Tibial artery (tissue), 4 donors: Measurements from ENCODE around the gene COA5.

Source experiments
- DNase-seq, 2 donors: peaks; one replicate each; pipeline ENCODE4 v3.0.0-alpha.2; 2019
- H3K27ac ChIP-seq, 2 donors: fragments of 200-600 bp; sonication (generic) in 1 of 2; 1 replicate in 1 of 2; 2 replicates in 1 of 2; pipeline ENCODE4 v1.5.1; 2018 to 2019; ENCODE audit warnings: mild to moderate bottlenecking in 1 of 2
- H3K27me3 ChIP-seq, 2 donors: fragments of 200-600 bp; sonication (generic) in 1 of 2; one replicate each; pipeline versions ENCODE4 v1.5.1 to v1.6.0; 2016 to 2019
- H3K36me3 ChIP-seq, 3 donors: fragments of 200-600 bp; sonication (generic) in 2 of 3; one replicate each; pipeline ENCODE4 v1.5.1; 2016 to 2019; ENCODE audit warnings: mild to moderate bottlenecking in 2 of 3
- H3K4me1 ChIP-seq, 4 donors: fragments of 200-600 bp; sonication (generic) in 2 of 4; 1 replicate in 3 of 4; 2 replicates in 1 of 4; pipeline ENCODE4 v1.5.1; 2016 to 2019
- H3K4me3 ChIP-seq, 2 donors: fragments of 200-600 bp; sonication (generic) in 1 of 2; 1 replicate in 1 of 2; 2 replicates in 1 of 2; pipeline ENCODE4 v1.5.1; 2018 to 2019; ENCODE audit warnings: mild to moderate bottlenecking in 2 of 2
- H3K9me3 ChIP-seq, 3 donors: fragments of 200-600 bp; sonication (generic) in 1 of 3; one replicate each; pipeline ENCODE4 v1.5.1; 2016 to 2019
- intact Hi-C: fragments of 100-400 bp; cut with DNase I; formaldehyde crosslinking; loops from one replicate; pipeline ENCODE4 v1.15.0; 2023; ENCODE audit warnings: low total_unique reads
- TF ChIP-seq, protein P1 (sequence below), 2 experiments: fragments of 200-600 bp in 1 of 2; fragments of 450-650 bp in 1 of 2; IDR thresholded peaks; one replicate each; pipeline ENCODE4 v1.5.1; 2017 to 2019; ENCODE audit warnings: antibody characterized with exemption in 2 of 2, mild to moderate bottlenecking in 1 of 2, moderate library complexity in 1 of 2

The COA5 gene, protein sequence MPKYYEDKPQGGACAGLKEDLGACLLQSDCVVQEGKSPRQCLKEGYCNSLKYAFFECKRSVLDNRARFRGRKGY

DNA sequence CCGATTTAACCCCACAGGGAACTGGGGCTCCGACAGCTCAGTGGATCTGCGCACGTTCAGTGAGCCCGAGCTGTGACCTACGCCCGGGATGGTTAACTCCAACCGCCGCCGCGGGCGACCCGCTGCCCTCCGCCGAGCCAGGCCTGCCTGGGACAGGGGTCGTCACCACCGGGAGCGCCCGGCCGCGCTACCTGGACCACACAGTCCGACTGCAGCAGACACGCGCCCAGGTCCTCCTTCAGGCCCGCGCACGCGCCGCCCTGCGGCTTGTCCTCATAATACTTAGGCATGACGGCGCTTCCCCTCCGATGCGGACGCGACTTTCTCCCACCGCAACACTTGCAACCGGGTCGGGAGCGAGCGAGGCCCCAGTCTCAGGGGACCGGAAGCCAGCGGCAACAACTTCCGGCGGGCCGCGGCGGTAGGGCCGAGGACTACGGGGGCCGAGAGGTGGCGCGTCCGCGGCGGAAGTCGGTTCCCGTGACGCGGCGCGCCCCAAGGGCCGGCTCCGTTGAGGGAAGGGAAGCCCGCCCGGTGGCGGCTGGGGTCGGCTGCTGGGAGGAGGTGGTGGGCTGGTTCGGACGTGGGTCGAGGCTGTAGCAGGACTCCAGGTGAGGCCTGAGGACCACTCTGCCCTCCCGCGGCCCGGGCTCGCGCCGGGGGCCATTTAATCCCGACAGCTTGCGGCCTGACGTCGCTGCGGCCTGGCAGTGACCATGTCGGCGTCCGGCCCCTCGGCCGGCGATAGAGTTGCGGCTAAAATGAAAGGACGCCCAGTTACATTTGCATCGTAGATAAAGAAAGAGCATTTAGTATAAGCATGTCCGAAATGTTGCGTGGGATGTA is at the start of gene COA5, which contains the start of gene UNC50:
TSS of gene COA5 (minus strand) at position 397 of the 846 bp plus-strand sequence. CDS start at position 290, 107 bp downstream.
TSS of gene UNC50 (plus strand) at position 474 of the 846 bp plus-strand sequence. CDS start 1,171 bp downstream, outside the sequence.
- intact Hi-C loops, result loop anchor here (5.0 kb wide), 1 partner anchor 46 kb away; no protein-coding TSS in a partner anchor
- Histone ChIP-seq H3K27ac (peak within 1 kb of the TSS; percentile 90 to 98), H3K4me1 (peaks cover 0 to 56% (median 43%) of the 10 kb centered on the region in 4 donors), H3K9me3 (no peaks in the 10 kb centered on the region), H3K27me3 (no peaks in the 10 kb centered on the region), H3K36me3 (peaks cover 28 to 31% (median 31%) of the 10 kb centered on the region in 3 donors), H3K4me3 (peak within 1 kb of the TSS; percentile 77 to 92)
- TF ChIP-seq, protein P1, sequence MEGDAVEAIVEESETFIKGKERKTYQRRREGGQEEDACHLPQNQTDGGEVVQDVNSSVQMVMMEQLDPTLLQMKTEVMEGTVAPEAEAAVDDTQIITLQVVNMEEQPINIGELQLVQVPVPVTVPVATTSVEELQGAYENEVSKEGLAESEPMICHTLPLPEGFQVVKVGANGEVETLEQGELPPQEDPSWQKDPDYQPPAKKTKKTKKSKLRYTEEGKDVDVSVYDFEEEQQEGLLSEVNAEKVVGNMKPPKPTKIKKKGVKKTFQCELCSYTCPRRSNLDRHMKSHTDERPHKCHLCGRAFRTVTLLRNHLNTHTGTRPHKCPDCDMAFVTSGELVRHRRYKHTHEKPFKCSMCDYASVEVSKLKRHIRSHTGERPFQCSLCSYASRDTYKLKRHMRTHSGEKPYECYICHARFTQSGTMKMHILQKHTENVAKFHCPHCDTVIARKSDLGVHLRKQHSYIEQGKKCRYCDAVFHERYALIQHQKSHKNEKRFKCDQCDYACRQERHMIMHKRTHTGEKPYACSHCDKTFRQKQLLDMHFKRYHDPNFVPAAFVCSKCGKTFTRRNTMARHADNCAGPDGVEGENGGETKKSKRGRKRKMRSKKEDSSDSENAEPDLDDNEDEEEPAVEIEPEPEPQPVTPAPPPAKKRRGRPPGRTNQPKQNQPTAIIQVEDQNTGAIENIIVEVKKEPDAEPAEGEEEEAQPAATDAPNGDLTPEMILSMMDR (IDR thresholded peaks at IDR 0.05), result no peak
- peak; percentile 77 to 94 for DNase-seq

DNA sequence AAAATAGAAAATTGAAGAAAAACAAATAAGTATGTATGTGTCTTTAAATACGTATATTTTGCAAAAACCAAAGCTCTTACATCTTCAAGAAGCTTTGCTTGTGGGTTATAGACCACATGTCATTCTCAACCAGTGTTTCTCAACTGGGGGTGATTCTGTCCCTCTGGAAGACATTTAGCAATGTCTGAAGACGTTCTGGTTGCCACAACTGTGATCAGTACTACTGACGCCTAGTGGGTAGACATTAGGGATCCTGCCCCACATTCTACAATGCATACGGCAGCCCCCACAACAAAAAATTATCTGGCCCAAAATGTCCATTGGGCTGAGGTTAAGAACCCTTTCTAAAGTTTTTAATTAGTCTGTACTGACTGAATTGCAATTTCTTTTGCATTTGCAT is 48.5 kb upstream of the COA5 start:
- intact Hi-C loops, result no loop called here
- Histone ChIP-seq H3K9me3 (peaks cover 0 to 3% (median 0%) of the 10 kb centered on the region in 3 donors), H3K27ac (no peak overlapping the region), H3K4me3 (no peak overlapping the region), H3K4me1 (no peaks in the 10 kb centered on the region), H3K36me3 (peaks cover 0 to 8% (median 0%) of the 10 kb centered on the region in 3 donors), H3K27me3 (no peaks in the 10 kb centered on the region)
- TF ChIP-seq, protein P1 (IDR thresholded peaks at IDR 0.05), result no peak
- no peak for DNase-seq

DNA sequence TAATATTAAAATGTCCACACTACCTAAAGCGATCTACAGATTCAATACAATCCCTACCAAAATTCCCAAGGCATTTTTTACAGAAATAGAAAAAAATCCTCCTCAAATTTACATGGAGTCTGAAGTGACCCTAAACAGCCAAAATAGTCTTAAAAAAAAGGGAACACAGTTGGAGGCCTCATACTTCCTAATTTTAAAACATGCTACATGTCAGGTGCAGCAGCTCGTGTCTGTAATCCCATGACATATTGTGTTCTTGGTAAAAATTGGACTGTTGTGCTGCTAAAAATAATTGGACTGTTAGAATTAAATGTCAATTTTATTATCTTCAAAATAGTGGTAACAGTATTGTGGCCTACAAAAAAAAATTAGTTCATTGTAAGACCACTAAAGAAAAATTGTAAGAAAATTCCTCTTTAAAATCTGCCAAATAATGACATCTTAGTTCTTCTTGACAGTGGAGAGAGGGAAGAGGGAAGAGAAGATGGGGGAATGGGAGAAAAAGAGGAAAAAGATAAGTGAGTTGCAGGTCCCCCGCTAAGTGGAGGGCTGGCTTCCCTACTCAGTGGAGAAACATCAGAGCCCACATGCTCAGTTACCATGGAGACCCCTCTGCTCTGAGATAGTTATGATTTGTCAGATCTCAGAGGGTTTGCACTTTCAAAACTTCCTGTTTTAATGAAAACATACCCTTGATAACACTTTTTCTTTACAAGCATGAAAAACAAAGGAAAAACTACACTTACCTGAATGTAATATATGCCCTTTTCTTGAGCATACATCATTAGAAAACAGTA is 46.6 kb upstream of the COA5 start:
- Histone ChIP-seq H3K36me3 (no peaks in the 10 kb centered on the region), H3K4me3 (no peak overlapping the region), H3K9me3 (no peaks in the 10 kb centered on the region), H3K27ac (no peak overlapping the region), H3K27me3 (no peaks in the 10 kb centered on the region), H3K4me1 (no peaks in the 10 kb centered on the region)
- peak in 1 of 2 donors; percentile 32 for DNase-seq
- intact Hi-C loops, result no loop called here
- TF ChIP-seq, protein P1 (IDR thresholded peaks at IDR 0.05), result no peak

DNA sequence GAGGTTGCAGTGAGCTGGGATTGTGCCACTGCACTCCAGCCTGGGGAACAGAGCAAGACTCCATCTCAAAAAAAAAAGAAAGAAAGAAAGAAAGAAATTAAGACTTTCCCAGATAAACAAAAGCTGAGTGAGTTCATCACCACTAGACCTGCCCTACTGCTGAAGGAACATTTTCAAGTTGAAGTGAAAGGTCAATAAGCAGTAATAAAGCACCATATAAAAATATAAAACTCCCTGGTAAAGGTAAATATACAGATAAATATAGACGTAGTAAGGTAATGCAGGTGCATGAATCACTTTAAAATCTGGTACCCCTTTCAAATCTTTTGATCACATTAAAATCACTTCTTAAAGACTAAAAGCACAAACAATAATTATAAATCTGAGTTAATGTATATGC is 42.7 kb upstream of the COA5 start:
- intact Hi-C loops, result no loop called here
- TF ChIP-seq, protein P1 (IDR thresholded peaks at IDR 0.05), result no peak
- Histone ChIP-seq H3K4me1 (no peaks in the 10 kb centered on the region), H3K36me3 (peaks cover 0 to 13% (median 8%) of the 10 kb centered on the region in 3 donors), H3K4me3 (no peak overlapping the region), H3K27ac (no peak overlapping the region), H3K27me3 (no peaks in the 10 kb centered on the region), H3K9me3 (no peaks in the 10 kb centered on the region)
- DNase-seq, result no peak

DNA sequence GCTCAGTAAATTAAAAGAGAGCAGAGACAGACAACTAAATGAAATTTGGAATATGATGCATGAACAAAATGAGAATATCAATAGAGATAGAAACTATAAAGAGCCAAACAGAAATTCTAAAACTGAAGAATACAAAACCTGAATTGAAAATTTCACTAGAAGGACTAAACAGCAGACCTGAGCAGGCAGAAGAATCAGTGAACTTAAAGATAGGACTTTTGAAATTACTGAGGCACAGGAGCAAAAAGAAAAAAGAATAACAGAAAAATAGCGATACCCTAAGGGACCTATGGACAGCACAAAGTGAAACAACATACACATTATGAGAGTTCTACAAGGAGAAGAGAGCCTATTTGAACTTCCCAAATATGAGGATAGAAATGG is 41.7 kb upstream of the COA5 start:
- H3K9me3 ChIP-seq, result no peaks in the 10 kb centered on the region
- no peak overlapping the region for H3K4me3 ChIP-seq
- H3K4me1 ChIP-seq, result no peaks in the 10 kb centered on the region
- TF ChIP-seq, protein P1 (IDR thresholded peaks at IDR 0.05), result no peak
- no peaks in the 10 kb centered on the region for H3K27me3 ChIP-seq
- DNase-seq, result no peak
- no peak overlapping the region for H3K27ac ChIP-seq
- intact Hi-C loops, result loop anchor here (2.0 kb wide), 1 partner anchor 187 kb away; no protein-coding TSS in a partner anchor
- peaks cover 0 to 13% (median 8%) of the 10 kb centered on the region in 3 donors for H3K36me3 ChIP-seq
